HG03045 (cell line): ENCODE data around the gene CYTH2.

Experiments used
- ATAC-seq: cut with Tn5 transposase; IDR thresholded peaks from one replicate; pipeline ENCODE4 v1.9.1; 2021; ENCODE audit warnings: mild to moderate bottlenecking, moderate library complexity; ENCODE audit not compliant: unreplicated experiment

CYTH2 gene, protein sequence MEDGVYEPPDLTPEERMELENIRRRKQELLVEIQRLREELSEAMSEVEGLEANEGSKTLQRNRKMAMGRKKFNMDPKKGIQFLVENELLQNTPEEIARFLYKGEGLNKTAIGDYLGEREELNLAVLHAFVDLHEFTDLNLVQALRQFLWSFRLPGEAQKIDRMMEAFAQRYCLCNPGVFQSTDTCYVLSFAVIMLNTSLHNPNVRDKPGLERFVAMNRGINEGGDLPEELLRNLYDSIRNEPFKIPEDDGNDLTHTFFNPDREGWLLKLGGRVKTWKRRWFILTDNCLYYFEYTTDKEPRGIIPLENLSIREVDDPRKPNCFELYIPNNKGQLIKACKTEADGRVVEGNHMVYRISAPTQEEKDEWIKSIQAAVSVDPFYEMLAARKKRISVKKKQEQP

DNA sequence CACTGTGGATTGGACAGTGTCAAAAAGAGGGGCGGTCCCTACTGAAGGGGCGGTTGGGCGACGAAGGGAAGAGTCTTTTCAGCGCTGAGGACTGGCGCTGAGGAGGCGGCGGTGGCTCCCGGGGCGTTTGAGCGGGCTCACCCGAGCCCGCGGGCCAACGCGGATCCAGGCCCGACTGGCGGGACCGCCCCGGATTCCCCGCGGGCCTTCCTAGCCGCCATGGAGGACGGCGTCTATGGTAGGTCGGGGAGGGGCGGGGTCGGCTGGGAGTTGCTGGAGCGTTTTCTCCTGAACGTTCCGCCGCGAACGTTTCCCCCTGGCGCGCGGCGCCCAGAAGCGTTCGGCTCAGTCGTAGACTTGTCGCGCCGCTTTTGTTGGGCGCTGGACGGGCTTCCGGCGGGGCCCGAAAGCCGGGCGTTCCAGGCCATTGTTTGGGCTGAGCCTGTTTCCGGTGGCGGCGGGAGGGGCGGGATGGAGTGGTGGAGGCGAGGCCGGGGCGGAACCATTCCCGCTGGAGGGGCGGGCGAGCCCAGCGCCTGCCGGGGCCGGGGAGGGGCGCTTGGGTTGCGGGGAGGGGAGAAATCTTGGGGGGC, at the start of gene CYTH2:
TSS of gene CYTH2 (plus strand) at position 81 of the 593 bp plus-strand sequence. CDS start at position 220, 139 bp downstream.
- peak; percentile 27 for ATAC-seq

DNA sequence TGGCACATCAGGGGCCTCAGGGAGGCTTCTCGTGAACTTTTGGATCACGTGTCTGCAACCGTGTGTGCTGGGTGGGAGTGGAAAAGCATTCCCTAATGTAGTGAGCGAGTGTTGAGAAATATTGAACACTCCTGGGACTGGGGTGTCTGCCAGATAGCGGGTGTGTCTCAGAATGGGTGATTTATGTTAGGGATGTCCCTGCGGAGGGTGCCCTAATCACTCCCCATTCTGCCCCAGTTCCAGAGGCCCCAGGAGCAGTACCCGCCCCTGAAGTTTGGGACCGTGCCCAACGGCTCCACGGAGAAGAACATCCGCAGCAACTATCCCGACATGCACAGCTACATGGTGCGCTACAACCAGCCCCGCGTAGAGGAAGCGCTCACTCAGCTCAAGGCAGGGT, 47.6 kb upstream of the CYTH2 start:
- no peak for ATAC-seq

DNA sequence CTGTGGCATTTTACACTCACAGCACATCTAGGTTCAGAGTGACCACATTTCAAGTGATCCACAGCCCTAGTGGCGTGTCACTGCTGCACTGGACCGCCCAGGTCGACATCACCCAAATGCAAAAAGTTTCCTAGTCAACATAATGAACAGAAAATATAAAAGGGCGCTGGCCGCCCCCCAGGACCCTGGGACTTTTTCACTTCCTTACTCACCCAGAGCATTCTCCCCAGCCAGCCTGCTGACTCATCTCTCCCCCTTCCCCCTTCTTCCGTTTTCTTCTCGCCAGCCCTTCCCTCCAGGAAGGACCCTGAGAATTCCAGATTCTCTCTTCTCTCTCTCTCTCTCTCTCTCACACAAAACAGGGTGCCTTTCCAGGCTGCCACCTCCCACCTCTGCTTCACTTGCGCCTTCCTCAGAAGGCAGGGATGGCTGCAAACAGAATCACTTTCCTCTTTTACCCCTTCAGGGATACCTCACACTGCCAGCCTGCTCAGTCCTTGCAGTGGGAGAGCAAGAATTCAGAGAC, 44.4 kb upstream of the CYTH2 start:
- no peak for ATAC-seq

DNA sequence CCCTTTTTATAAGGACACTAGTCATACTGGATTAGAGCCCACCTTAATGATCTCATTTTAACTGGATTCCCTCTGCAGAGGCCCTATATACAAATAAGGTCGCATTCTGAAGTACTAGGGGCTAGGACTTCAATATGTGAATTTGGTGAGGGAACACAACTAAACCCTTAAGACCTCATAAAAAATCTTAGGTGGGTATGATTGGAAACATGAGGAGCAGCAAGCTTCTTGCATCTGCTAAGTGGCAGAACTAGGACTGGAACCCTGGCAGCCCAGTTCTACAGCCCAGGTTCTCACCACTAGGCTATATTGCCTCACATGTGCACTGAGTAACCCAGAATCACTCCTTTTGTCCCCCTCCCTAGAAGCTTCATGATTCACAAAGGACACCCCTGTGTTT, 40.5 kb upstream of the CYTH2 start:
- no peak for ATAC-seq

DNA sequence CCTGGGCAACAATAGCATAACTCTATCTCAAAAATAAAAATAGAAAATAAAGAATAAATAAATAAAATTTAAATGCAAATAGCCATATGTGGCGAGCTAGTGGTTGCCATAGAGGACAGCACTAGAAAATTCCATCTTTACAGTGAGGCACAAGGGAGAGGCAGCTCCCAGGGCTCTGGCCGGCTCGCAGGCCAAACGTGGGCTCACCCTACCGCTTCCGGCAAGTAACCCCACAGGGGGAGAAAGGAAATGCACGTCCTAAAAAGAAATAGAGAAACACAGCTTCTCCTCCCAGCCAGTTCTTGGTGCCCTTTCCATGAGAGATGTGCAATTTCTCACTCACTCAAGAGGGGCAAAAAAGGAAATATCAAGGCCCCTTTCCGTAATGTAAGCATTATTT, 35.8 kb upstream of the CYTH2 start:
- ATAC-seq: no peak

DNA sequence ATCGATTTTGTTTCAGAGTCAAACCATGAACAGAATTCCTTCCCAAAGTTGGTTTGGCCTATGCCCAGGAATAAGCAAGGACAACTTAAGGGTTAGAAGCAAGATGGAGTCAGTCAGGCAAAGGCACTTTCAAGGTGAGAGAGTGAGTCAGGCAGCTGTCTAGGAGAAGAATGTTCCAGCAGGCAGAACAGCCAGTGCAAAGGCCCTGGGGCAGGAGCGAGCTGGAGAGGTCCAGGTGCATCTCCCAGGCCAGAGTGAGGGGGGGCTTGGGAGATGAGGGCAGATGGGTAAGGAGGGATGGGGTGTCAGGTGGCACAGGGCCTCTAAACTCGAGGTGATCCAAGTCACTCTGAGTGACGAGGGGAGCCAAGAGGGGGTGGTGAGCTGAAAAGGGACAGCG, 32.6 kb upstream of the CYTH2 start:
- ATAC-seq: no peak

DNA sequence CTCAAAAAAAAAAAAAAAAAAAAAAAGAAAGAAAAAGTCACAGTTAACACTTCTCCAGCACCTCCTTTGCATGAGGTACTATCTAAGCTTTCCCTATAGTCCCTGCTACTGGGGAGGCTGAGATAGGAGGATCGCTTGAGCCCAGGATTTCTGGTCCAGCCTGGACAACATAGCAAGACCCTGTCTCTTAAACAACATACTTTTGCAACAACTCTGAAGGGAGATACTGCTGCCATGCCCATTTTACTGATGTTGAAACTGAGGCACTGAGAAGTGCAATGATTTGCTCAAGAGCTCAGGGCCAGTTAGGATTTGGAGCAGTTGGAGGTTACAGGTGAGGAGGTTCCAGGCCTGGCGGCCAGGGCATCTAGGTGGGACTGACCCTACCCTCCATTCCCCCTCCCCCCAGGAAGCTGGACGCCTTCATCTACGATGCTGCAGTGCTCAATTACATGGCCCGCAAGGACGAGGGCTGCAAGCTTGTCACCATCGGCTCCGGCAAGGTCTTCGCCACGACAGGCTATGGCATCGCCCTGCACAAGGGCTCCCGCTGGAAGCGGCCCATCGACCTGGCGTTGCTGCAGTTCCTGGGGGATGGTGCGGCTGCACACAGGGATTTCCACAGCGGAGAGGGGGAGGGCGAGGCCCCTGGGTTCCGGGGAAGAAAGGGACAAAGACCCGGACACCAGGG, 27.7 kb upstream of the CYTH2 start:
- ATAC-seq: no peak

DNA sequence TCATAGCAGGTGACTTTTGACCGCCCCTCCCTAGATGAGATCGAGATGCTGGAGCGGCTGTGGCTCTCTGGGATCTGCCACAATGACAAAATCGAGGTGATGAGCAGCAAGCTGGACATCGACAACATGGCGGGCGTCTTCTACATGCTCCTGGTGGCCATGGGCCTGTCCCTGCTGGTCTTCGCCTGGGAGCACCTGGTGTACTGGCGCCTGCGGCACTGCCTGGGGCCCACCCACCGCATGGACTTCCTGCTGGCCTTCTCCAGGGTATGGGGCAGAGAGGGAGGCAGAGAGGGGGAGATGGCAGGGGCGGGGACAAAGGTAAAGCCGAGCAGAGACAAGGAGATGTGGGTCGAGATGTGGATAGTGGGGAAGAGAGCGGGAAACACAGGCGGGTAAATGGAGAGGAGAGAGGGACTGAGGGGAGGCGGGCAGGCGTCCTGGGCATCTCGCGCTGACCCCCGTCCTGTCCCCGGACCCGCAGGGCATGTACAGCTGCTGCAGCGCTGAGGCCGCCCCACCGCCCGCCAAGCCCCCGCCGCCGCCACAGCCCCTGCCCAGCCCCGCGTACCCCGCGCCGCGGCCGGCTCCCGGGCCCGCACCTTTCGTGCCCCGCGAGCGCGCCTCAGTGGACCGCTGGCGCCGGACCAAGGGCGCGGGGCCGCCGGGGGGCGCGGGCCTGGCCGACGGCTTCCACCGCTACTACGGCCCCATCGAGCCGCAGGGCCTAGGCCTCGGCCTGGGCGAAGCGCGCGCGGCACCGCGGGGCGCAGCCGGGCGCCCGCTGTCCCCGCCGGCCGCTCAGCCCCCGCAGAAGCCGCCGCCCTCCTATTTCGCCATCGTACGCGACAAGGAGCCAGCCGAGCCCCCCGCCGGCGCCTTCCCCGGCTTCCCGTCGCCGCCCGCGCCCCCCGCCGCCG, 26.8 kb upstream of the CYTH2 start:
- ATAC-seq: no peak

DNA sequence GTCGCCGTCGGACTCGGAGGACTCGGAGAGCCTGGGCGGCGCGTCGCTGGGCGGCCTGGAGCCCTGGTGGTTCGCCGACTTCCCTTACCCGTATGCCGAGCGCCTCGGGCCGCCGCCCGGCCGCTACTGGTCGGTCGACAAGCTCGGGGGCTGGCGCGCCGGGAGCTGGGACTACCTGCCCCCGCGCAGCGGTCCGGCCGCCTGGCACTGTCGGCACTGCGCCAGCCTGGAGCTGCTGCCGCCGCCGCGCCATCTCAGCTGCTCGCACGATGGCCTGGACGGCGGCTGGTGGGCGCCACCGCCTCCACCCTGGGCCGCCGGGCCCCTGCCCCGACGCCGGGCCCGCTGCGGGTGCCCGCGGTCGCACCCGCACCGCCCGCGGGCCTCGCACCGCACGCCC, 25.9 kb upstream of the CYTH2 start:
- no peak for ATAC-seq

DNA sequence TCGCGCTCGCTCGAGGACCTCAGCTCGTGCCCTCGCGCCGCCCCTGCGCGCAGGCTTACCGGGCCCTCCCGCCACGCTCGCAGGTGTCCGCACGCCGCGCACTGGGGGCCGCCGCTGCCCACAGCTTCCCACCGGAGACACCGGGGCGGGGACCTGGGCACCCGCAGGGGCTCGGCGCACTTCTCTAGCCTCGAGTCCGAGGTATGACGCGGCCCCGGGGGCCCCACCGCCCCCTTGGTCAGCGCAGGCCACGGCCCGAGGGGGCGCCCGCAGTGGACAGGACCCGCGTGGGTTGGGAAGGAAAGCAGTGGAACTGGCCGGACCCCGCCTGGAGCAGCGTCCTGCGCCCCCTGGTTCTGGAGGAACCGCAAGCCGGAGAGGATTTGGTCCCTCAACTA, 25.4 kb upstream of the CYTH2 start:
- ATAC-seq: no peak

DNA sequence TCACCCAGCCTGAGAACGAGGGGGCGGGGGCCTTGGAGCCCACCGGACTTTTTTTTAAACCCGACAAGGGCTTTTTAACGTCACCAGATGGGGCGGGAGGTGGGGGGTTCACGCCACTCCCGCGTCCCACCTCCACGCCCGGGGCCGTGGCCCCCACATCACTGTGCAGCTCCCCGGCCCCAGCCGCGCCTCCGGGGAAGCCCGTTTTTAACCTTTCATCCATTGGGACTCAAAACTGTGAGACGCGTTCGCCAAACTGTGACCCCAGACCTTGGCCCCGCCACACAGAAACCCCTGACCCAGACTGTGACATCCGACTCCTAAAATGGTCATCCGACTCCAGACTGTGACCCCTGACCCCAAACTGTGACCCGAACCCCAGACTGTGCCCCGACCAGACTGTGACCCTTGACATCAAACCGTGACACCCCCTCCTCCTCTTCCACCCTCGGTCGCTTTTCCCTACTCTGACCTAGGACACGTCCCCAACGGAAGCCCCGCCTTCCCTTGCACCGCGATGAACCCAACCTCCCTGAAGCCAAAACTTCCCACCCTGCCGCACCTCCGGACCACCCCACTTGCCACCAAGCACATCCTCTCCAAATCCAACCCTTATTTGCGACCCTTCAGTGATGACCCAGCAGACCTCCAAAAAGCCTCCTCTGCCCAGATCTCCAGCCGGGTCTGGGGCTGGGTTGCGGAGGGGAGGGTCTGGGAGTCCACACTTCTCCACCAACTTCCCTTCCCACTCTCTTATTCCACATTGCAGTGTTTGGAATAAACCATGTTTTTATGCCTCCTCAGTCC, 24.8 kb upstream of the CYTH2 start:
- ATAC-seq: no peak

DNA sequence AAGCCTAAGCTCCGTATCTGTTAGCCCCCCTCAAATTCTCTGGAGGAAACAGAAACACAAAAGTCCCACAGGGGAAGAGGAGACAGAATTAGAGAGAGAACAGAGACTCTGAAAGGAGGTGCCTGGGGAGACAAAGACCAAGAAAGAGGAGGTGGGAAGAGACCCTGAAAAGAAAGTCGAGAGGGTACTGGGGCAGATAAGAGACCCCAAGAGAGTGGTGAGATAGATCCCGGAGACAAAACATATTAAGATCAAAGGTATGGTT, 24.3 kb upstream of the CYTH2 start:
- ATAC-seq: no peak

DNA sequence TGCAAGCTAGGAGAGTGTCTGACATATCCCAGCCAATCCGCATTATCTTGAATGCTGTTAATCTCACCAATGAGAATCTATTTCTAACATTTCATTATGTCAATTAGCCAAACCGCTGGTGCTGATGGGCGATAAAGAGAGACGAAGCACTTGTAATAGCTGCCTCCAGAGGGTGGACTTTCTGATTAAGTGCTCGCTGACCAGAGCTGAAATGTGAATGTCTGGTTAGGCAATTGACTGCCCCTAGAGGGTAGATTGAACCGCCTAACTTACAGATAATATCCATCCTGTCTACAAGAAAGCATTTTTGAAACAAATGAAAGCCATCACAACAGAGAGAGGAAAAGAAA, 23.9 kb upstream of the CYTH2 start:
- ATAC-seq: no peak

DNA sequence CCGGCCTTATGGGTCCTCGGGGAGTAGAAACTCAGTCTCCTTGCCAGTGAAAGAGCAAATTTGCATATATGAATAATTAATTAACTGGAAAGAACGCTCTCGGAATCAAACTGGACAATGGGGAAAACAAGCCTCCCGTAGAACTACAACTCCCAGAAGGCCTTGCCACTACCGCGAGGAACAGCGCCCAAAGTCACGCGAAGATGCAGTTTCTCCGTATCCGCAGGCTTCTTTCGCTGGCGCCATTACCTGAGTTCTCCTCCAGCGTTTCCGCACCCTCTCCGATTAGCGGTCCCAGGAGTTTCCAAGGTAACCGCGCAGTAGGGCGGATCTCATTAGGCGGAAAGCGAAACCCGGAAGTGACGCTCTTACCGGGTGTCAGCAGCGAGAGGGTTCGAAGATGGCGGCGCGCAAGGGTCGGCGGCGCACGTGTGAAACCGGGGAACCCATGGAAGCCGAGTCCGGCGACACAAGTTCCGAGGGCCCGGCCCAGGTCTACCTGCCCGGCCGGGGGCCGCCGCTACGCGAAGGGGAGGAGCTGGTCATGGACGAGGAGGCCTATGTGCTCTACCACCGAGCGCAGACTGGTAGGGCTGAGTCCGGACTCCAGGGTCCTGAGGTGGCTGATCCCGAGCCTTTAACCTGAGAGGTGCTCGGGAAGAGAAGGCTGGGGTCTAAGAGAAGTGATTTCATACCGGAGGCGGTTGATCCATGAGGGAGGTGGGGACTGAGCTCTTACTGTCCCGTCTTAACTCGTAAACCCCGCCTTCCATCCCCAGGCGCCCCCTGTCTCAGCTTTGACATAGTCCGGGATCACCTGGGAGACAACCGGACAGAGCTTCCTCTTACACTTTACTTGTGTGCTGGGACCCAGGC, 23.3 kb upstream of the CYTH2 start, which contains the start of gene GRWD1:
TSS of gene GRWD1 (plus strand) at position 378 of the 876 bp plus-strand sequence. CDS start at position 401, 23 bp downstream.
- peak; percentile 74 for ATAC-seq

DNA sequence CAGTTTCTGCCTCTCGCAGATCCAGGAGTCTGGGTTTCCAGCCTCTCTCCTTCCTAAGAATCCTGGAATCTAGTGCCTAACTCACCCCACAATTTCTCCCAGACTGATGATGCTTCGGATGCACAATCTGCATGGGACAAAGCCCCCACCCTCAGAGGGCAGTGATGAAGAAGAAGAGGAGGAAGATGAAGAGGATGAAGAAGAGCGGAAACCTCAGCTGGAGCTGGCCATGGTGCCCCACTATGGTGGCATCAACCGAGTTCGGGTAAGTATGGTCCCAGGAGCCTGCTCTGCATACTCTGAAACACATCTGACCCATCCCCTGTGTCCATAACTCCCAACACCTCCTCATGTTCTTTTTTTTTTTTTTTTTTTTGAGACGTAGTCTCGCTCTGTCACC, 22.6 kb upstream of the CYTH2 start:
- ATAC-seq: no peak

DNA sequence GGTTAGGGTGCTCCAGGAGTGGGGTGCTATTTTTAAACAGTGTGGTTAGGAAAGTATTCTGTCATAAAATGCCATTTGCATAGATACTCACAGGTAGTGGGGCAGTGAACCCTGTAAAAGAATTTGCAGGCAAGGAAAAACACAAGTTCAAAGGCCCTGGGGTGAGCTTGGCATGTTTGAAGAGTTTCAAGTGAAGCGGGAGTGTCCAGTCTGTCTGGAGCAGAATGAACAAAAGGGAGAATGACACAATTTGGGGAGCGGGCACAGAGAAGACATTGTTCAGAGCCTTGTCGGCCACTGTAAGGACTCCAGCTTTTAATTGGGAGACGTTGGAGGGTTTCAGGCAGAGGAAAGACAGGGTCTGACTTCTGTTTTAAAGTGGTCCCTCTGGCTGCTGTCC, 20.6 kb upstream of the CYTH2 start:
- no peak for ATAC-seq

DNA sequence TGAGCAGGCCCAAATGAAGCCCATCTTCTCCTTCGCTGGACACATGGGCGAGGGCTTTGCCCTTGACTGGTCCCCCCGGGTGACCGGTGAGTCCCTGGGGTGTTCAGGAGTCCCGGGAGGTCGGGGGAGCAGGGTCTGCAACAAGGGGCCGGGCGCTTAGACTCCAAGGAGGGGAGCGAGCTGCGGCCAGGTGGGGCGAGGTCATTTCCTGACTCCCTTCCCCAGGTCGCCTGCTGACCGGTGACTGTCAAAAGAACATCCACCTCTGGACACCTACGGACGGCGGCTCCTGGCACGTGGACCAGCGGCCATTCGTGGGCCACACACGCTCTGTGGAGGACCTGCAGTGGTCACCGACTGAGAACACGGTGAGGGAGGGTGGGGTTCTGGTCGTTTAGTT, 18.7 kb upstream of the CYTH2 start:
- no peak for ATAC-seq

DNA sequence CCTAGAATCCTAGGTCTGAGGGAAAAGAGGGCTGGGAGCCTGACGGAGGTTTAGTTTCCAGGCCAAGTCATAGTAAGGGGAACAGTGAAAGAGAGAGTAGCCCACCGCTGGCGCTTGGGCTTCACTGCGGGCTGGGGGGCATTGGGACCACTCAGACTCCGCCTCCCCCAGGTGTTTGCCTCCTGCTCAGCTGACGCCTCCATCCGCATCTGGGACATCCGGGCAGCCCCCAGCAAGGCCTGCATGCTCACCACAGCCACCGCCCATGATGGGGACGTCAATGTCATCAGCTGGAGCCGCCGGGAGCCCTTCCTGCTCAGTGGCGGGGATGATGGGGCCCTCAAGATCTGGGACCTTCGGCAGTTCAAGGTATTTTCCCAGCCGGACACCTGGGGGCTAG, 18.3 kb upstream of the CYTH2 start:
- no peak for ATAC-seq

DNA sequence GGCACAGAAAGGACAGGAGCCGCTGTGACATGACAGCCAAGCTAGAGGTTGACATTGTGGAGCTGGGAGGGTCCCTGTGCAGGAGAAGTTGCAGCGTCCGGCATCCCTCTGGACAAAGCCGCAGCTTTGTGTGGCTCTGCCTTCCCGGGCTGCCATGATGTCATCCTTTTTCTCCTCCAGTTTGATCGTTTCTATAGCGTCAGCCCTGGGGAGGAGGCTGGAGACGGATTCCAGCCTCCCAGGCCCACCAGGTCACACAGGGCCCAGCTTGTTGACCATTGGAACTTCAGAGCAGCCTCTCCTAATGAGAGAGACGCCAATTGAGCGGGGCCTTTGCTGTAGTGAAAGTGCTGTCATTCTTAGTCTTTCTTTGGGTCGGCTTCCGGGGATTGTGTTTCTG, 17.5 kb upstream of the CYTH2 start:
- no peak for ATAC-seq
